Measurements from ENCODE around the gene RHOJ.

- TF ChIP-seq SP1 (IDR thresholded peaks at IDR 0.05; ENCODE audit: low read depth, low read length) (no peak), CBFB (IDR thresholded peaks at IDR 0.05; ENCODE audit: low read depth) (no peak), CTCF (IDR thresholded peaks at IDR 0.05 in 2 of 3, conservative IDR thresholded peaks at IDR 0.05 in 1 of 3; ENCODE audit: control insufficient read depth in 2 of 3, extremely low read depth in 1 of 3, insufficient read depth in 1 of 3, low read depth in 3 of 3, low read length in 3 of 3) (no peak), SMAD5 (IDR thresholded peaks at IDR 0.05; ENCODE audit: low read depth) (no peak), SMC3 (IDR thresholded peaks at IDR 0.05; ENCODE audit: borderline replicate concordance, low read length) (no peak), ASH2L (IDR thresholded peaks at IDR 0.05; ENCODE audit: borderline replicate concordance, low read depth) (no peak), POLR2A (IDR thresholded peaks at IDR 0.05; ENCODE audit: low read depth, low read length) (no peak), CHD2 (IDR thresholded peaks at IDR 0.05; ENCODE audit: borderline replicate concordance, low read depth, low read length) (no peak), IRF3 (IDR thresholded peaks at IDR 0.05) (no peak), TAF1 (IDR thresholded peaks at IDR 0.05; ENCODE audit: borderline replicate concordance, low read depth, low read length) (no peak), ATF7 (IDR thresholded peaks at IDR 0.05; ENCODE audit: low read depth) (no peak), RFX5 (IDR thresholded peaks at IDR 0.05; ENCODE audit: low read depth, low read length) (no peak), CHD4 (IDR thresholded peaks at IDR 0.05) (no peak)
Observed at GRCh38 chr14:63193236-63193635, 11.0 kb upstream of the RHOJ start.
